AG09319 (cell line): ENCODE measurements around the gene CST5.
"Not testable (repeated sequence)": the region's sequence is repeated elsewhere in the genome, so short reads cannot be mapped to it uniquely, and the experiment has no call there.

Experiments
- DNase-seq: peaks from one replicate; pipeline ENCODE4 v3.0.0-alpha.2; 2010; ENCODE audit warnings: low read depth; ENCODE audit errors: extremely low read depth
- TF ChIP-seq, protein P1 (sequence below): IDR thresholded peaks from 2 replicates; pipeline ENCODE4 v1.5.1; 2011; ENCODE audit warnings: low read depth, mild to moderate bottlenecking, inconsistent platforms, low read length, moderate library complexity

Gene CST5

DNA sequence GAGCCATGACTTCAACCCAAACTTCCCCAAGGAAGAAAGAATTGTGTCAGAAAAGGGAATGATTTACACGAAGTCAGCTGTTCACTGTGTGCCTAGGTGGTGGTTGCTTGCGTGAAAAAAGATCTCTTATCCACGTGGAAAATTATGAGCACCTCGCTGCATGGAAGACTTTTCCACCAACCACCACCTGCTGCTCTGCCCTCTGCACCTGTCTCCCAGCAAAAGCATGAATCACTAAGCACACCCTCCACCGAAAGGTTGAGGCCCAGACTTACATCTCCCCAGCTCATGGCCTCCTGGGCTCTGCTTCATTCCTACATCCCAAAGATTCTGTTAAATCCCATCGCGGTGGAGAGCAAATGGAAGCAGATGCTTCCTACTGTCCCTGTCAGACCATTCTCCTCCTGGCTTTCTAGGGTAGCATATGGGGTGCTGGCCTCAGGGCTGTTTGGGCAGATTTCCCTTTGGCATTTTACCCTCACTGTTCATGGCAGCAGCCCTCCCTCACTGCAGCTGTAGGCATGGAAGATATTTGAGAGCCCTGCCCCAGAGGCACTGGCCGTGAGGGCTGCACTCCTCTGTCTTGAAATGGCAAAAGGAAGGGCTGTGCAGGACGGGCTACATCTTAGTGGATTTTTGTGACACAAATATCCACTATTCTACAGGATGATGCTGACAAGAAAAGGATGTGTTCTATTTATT lies 37.6 kb upstream of the CST5 start:
- DNase-seq, result no peak
- TF ChIP-seq, protein P1, sequence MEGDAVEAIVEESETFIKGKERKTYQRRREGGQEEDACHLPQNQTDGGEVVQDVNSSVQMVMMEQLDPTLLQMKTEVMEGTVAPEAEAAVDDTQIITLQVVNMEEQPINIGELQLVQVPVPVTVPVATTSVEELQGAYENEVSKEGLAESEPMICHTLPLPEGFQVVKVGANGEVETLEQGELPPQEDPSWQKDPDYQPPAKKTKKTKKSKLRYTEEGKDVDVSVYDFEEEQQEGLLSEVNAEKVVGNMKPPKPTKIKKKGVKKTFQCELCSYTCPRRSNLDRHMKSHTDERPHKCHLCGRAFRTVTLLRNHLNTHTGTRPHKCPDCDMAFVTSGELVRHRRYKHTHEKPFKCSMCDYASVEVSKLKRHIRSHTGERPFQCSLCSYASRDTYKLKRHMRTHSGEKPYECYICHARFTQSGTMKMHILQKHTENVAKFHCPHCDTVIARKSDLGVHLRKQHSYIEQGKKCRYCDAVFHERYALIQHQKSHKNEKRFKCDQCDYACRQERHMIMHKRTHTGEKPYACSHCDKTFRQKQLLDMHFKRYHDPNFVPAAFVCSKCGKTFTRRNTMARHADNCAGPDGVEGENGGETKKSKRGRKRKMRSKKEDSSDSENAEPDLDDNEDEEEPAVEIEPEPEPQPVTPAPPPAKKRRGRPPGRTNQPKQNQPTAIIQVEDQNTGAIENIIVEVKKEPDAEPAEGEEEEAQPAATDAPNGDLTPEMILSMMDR, result no peak

- TF ChIP-seq, protein P1, result no peak
- no peak for DNase-seq
Measured at GRCh38 chr20:23915844-23916243, 36.3 kb upstream of the CST5 start.

- not testable (repeated sequence) for DNase-seq
Measured at GRCh38 chr20:23914469-23914868, 34.9 kb upstream of the CST5 start.

DNA sequence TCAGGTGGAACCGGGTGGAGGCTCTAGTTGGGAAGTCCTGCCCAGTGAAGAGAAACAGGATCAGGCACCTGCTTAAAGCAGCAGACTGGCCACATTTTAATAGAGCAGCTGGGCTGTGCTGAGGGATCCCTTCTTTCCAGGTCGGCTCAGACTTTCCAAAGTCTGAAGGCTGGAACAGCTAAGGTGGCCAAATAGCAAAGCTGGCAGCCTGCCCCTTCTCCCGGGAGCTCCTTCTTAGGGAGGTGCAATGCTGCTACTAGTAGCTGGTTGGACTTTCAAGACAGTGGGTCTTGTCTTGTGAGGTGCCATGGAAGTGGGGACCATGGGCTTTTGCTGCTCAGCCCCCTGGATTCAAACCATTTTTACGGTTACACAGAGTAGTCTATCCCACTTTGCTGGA lies 30.7 kb upstream of the CST5 start:
- TF ChIP-seq, protein P1, result no peak

DNA sequence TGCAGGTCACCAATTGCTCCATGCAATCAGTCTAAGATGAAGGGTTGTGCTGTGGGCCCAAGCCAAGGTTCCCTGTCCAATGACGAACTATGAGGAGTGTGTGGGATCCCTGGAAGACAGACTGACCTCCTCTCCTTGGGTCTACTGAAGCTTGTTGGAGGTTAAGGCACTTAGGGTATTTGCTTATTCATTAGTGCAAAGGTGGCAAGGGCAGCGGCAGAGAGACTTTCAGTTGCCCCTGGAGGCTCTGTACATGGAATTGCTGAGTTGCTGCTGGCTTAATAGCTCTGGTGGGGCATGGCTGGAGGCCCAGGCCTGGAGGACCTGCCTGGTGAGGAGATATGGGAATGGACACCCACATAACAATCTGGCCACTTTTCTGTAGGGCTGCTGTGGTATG lies 29.8 kb upstream of the CST5 start:
- DNase-seq, result no peak
- TF ChIP-seq, protein P1, result no peak

More for the DNA sequence above, 30.7 kb upstream of the CST5 start:
- no peak for DNase-seq

DNA sequence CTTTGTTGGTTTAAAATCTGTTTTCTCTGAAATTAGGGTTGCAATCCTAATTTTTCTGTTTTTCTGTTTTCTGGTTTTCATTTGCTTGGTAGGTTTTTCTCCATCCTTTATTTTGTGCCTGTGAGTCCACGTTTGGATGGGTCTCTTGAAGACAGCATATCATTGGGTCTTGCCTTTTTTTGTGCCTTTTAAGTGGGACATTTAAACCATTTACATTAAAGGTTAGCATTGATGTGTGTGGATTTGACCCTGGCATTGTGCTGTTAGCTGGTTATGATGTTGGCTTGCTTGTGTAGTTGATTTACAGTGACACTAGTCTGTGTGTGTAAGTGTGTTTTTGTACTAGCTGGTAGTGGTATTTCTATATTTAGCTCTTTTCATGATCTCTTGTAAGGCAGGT lies 28.0 kb upstream of the CST5 start:
- DNase-seq, result no peak

DNA sequence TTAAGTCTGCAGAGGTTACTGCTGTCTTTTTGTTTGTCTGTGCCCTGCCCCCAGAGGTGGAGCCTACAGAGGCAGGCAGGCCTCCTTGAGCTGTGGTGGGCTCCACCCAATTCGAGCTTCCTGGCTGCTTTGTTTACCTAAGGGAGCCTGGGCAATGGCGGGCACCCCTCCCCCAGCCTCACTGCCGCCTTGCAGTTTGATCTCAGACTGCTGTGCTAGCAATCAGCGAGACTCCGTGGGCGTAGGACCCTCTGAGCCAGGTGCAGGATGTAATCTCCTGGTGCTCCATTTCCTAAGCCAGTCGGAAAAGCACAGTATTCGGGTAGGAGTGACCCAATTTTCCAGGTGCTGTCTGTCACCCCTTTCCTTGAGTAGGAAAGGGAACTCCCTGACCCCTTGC lies 22.8 kb upstream of the CST5 start:
- DNase-seq, result not testable (repeated sequence)

More for the DNA sequence above, 28.0 kb upstream of the CST5 start:
- TF ChIP-seq, protein P1, result no peak

DNA sequence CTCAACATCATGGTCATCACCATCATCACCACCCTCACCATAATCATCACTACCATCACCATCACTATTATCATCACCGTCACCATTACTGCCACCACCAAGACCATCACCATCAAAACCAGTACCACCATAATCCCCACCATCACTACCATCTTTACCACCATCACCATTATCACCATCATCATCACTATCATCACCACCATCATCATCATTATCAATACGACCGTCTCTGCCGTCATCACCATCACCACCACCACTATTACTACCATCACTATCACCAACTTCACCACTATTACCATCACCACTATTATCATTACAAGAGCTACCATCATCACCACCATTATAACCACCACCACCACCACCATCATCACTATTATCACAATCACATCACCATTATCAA lies 11.3 kb upstream of the CST5 start:
- not testable (repeated sequence) for DNase-seq

DNA sequence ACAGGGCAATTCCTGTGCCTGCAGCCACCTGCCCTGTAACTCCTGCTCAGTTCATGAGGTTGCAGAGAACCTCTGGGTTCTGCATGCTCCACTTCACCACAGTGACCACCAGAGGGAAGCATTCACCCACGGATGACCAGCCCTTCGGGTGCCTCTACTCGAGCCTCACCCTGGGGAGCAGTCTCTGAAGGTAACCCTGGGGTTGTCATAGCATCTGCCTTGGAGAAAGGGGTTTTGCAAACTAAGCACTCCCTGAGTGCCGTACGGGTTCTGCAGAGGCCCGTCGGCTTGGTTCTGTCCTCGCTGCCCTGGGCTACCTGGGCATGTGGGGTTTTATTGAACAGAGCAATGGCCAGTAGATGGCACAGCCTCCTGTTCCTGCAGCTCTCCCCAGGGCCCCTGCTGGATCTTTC lies 10.2 kb upstream of the CST5 start:
- DNase-seq, result peak; percentile 10
- TF ChIP-seq, protein P1, result peak; percentile 74
